ENCODE measurements around the gene BBS7.
A peak's percentile ranks its signal among the peaks of the same experiment; 100 is the strongest.

Gene BBS7

DNA sequence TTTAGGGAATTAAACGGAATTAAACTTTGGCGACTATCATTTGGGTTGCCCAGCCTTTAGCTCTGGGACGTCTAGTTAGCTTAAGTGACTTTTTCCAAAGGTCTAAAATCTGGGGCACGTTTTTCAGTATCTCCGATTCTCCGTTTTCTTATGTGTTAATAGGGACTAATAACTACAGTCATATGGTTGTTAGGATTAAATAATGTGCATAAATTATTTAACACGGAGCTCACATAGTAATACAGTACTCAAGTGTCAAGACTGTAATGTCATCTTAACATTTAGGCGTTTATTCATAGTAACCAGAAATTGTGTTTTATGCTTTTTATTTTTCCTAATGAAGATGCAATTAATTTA is 46.1 kb downstream of the BBS7 start:
- no peak for DNase-seq

DNA sequence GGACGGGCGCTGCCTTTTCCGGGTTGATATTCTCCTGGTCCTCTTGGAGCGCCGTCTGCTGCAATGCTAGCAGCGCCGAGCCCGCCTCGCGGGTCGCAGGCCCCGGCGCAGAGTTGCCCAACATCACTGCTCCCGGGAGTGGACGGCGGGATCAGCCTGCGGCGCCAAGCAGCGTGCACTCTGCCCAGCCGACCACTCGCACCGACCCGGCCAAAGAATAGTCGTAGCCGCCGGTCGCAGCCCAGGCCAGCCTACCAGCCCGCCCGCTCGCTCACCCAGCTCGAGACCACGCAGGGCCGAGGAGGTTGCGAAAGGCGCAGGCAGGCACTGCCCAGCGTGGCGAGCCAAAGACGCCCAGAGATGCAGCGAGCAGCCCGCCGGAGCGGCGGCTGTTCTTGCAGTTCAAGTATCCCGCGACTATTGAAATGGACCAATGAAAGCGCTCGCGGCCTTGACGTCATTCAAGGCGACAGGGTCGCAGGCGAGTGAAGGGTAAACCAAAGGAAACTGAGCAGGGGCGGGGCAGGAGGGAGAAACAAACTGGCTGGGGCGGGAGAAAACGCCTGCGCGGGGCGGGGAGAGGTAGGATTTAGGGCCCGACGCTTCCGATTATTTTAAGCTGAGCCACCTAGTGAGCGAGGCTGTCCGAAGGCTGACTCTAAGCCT is 46.6 kb downstream of the BBS7 start, which contains the start of gene CCNA2:
Gene CCNA2 (minus strand): TSS at position 379 of the 666 bp plus-strand sequence. CDS start 255 bp downstream, at position 124.
- peak; percentile 93 for DNase-seq

DNA sequence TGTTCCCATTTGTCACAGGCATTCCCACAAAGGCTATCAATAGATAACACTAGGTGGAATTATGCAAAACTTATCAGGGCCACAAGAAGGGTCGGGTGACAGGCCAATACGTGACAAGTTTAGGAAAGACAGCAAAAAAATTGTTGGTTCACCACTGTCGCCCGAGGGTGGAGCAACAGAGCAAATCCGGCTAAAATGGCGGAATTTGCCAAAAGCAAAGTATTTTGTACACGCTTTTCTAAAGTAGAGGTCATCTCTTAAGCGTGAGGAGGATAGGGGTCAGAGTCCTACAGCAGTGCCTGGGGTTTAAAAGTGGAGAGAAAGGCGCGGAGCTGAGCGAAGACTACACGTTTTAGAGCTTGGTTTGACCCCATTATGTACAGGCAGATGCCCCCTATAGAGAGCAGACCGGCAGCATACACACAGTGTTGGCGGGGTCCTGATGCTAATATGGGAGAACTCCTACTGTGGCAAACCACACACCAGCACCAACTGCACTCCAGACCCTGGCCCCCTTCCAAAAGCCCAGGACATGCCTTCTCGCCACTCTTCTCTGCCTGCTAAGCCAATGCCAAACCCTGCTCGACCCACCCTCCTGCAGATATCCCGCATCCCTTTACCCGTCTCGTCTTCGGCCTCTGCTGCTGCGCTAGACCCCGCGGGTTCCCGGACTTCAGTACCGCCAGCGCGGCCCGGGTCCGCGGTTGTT is 47.3 kb downstream of the BBS7 start:
- no peak for DNase-seq

DNA sequence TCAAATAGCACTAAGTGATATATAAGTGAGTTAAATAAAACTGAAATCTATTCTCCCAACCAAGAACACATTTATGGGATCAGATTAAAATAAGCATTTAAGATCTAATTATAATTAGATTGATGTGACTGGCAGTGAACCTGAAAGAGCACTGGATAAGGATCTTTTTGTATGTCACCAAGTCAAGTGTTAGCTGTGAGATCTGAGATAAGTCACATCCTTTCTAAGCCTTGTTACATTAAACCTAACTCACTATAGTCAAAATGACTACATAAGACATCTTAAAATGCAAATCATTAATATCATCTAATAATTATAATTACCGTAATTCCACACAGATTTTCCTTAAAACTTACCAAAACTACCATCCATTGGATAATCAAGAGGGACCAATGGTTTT is 48.2 kb downstream of the BBS7 start:
- no peak for DNase-seq

DNA sequence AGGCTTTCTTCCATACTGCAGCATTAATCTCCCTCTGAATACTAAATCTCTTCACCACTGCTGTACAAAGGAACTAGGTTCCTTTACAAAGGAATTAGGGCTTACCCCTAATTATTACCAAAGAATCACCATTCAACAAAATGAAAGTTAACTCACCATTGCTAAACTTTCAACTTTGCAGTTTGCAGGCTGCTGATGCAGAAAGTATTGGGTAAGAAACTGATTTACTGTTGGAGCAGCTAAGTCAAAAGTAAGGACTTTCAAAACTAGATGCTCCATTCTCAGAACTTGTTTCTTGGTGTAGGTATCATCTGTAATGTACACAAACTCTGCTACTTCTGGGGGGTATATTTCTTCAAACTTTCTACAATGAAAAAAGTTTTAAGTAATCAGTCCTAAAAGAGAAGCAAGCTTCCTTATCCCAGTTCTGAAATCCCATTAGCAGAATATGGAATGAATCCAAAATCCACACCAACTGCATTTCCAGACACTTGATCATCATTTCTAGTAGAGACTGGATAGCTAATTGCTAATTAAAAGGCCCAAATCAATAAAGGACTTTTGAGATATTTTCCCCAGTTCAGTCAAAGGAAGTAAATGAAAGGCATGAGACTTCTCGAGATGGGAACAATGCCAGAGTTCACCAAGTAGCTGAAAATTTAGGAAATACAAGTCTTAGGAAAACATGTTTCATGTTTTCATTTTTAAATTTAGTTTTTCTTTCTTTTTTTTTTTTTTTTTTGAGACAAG is 50.9 kb downstream of the BBS7 start:
- no peak for DNase-seq

DNA sequence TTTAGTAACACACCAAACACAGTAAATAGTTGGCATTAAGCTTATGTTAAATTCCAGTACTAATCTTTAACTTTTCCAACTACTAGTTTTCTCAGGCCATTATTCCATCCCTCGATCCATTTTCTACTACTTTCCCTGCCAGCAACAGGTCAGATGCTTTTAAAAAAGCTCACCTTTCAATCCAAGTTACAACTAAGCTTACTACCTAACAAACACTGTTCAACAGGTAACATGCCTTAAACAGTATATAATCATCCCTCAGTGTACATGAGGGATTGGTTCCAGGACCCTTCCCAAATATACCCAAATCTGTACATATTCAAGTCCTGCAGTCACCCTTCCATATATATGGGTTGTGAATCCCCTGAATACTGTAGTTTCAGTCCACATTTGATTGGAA is 52.1 kb downstream of the BBS7 start:
- DNase-seq = no peak

DNA sequence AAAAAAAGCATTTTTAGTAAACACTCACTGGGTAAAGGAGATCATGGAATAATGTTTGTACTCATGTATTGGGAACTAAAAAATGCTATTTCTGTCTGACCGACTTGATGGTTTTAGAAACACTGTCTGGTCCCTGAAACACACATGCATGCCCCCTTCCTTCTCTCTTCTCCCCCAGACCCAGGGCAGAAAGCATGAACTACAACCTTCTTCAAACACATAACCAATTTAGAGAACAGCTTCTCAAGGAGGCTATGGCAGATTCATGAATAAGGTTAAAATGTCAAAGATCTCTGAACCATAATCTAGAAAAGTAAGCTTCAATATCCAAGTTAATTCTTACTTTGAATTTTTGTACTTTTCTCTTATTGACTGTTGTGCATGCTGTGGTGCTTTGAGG is 52.6 kb downstream of the BBS7 start:
- DNase-seq = no peak

DNA sequence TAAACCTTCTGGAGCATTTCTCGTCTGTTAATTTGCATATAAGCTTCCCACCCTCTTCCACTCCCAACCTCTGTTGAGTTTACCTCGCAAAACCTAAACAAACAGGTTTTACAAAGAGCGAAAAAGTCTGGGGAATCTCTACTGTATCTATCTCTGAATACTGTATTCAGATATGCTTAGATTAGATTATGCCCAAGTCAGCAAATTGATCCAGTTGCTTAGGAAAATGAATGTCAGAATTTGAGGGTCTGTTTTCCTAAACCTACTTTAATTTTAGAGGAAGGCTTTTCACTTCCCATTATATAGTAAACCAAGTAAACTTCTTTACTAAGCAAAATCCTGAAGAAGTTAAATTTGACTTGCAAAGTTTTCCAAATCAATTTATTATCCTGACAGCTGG is 53.3 kb downstream of the BBS7 start:
- no peak for DNase-seq

DNA sequence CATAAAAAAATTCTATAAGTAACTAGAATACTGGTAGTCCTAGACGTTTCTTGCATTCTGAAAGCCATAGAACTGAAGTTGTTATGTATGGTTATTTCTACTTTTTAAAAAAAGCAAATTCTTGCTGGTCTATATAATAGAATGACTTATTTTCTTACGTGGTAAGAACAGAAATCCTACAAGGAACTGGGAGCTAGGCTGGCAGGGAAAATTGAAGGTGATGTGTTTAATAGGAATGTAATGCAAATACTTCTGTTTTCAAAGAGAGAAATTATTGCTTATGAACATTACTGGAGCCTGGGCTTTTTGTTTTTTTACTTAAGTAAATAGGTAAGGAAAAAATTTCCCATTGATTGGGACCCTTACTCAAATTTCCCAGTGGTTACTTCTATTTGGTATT is 55.5 kb downstream of the BBS7 start:
- DNase-seq = no peak

DNA sequence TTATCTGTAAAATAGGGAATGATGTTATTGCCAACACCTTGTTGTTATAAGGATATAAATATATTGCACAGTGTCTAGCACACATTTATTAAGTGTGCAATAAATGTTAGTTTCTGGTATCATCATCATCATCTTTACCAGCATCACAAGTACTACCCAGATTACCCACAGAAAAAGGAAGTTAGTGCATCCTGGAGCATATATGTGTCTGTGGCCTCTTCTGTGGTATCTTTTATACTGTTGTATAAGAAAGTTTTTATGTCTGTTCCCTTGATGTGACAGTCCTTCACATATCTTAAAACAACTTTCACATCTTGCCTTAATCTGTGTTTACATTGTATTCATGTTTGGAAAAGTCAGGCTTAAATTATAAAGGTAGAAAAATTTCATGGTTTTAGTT is 59.2 kb downstream of the BBS7 start:
- no peak for DNase-seq

DNA sequence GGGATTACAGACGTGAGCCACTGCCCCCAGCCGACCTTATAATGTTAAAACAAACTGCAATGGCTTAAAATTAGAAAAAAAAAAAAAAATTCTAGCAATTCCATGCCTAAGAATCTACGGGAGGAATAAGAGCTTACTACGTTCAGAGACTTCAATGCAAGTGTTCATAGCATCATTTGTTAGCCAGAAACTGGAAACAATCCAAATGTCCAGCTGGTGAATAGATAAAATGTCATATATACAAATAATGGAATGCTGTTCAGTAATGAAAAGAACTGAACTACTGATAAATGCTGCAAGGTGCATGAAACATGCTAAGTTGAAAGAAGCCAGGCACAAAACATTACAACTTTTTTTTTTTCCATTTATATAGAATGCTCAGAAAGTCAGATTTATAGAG is 63.9 kb downstream of the BBS7 start:
- no peak for DNase-seq

DNA sequence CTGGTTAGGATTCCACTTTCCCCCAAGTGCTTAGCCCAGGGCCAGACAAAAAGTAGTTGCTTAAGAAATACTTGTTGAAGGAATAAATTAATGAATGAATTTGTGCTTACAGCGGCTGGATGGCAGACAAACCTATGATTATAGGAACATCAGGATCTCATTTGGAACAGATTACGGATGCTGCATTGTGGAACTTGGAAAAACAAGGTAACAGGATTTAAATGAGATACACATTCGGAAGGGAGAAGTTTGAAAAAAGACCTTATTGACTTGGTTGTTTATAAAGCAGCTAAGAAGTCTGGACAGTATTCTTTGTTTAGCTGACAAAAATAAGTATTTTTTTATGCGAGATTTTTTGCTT is 68.6 kb downstream of the BBS7 start:
- no peak for DNase-seq

DNA sequence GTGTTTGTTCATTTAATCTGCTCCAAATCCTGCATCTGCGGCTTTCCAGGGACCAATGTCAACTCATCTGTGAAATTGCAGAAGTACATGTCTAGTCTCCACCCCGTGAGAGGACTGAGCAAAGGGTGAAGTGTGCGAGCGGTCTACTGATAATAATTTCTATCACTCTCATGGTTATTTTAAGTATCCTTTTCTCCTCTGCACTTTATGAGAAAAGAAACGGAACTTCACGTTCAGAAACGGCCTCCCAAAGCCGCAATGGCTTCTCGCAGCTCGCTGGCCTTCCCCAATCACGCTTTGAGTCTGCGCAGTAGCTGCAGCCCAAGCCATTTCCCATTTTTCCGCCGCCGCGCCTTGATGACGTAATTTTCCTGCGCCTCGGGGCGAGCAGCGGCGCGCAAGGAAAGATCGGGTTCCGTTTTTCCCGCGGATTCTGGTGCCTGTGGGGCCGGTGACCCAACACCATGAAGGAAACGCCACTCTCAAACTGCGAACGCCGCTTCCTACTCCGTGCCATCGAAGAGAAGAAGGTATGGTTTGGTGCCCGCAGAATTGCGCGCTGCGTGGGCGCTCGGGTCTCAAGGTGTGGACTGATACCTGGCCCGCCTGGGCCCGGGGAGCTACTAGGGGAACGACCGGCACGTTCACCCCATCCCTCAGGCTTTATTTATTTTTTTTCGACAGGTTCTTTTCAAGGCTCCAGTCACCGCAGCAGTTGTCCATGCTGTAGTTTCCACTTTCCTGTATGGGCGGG is 69.1 kb downstream of the BBS7 start, which contains the start of gene EXOSC9:
Gene EXOSC9 (plus strand): TSS at position 363 of the 754 bp plus-strand sequence. CDS start 102 bp downstream, at position 465.
- DNase-seq = peak; percentile 83

DNA sequence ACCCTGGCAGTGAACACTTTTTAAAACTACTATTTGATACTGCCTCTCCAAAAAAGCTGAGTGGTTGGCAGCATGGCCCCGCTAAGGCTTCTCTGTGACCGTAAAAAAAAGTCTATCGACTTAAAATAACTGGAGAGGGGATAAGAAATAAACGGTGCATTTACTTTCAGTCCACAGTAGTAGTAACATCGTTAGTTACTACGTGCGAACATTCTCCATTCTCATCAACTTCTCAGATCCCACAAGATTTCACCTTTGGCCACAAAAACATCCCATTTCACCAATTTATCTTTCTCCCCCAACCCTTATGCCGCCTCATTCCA is 69.7 kb downstream of the BBS7 start:
- DNase-seq = no peak

DNA sequence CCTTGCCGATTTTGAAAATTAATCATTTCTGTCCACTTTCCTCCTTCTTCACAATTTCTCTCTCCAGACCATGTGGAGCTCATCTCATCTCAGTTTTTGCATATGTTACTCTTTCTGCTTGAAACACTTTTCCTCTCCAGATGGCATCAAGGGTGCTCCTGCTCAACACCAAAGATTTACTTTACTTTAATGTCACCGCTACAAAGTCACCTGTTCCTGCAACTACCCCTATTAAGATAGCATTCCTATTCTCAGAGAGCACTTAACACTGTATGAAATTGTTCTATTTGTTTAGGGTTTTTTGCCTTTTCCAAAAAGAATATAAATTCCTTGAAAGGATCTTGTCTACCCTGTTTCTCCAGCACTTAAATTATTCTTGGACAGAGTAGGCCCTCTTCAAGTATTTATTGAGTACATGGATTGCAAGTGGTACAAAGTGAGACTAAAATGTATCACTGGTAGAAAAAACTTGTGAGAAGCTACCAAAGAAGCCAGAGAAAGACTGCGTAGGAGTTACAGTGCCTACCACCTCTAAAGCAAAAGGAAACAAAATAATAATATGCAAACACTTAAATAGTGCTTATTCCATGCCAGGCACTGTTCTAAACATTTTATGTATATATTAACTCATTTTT is 70.3 kb downstream of the BBS7 start:
- DNase-seq = no peak

DNA sequence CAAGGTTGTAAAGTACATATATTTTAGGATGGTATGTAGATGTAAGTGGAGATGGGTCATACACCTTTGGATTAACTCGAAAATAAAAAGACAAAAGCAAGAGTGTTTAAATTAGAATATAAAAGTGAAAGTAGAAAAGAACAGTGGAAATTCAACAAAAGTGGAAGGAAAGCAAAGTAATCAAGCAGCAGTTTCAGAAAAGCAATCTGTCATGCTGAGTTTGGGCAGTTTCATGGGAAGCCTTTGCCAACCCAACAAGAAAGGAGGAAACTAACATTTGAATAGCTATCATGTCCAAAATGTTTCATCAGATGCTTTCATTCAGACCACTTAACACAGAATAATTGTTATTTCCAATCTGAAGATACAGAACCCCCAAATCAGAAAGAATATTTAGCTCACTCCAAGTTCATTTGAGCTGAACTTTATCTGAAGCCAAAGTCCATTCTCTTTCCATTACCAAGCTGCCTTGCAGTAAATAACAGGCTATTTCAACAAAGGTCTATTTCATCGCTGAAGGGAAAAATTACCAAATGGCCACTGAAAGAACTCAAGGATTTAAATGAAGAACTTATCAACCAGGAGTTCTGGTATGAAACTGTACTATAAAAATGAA is 71.0 kb downstream of the BBS7 start:
- no peak for DNase-seq

DNA sequence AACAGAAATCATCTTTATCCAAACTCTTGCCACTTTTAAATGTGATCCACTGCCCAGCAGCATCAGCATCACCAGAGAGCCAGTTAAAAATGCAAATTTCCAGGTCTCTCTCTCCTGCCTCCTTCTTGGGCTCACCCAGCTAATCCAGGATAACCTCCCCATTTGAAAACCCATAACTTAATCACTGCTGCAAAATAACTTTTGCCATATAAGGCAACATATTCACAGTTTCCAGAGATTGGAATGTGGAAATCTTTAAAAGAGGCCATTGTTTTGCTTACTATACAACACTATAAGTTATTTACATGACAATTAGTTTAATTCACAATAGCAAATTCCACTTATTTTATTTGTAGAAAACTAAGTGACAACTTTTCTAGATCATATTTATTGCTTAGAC is 74.0 kb downstream of the BBS7 start:
- DNase-seq = no peak

DNA sequence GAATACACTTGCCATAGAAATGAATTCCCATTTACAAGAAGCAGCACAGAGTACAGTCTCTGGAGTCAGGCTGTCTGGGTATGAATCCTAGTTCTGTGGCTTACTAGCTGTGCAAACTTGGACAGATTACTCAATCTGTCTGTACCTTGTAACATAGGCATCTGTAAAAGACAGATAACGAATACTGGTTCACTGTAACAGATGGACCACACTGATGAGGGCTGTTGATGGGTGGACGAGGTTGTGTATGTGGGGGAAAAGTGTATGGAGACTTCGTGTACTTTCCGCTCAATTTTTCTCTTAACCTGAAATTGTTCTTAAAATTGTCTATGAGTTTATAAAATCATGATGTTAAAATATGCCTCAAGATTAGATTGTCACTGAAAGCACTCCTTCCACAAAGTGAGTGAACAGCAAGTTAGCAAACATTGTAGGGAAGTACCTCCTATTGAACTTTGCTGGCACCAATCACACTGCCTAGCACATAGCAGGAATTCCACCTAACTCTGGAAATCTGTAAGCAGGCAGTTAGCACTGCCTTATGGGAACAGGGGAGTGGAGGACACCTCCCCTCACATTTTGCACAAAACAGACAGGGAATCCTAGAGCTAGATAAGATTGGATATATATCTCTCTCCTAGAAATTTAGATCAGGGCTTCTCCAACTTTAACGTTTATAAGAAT is 75.6 kb downstream of the BBS7 start:
- DNase-seq = no peak

DNA sequence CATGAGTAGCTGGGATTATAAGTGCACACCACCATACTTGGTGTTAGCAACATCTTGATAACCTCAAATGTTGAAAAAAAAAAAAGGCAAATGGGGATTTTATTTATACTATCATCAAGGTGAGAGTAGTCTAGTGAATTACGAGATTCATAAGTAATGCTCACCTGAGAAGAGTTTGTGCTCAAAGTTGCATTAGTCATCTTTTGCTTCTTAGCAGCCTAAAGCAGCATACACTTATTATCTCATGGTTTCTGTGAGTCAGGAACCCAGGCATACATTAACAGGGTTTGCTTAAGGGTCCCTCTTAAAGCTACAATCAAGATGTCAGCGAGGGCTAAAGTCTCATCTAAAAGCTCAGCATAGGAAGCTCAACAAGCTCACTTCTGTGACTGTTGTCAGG is 77.3 kb downstream of the BBS7 start:
- DNase-seq = no peak

DNA sequence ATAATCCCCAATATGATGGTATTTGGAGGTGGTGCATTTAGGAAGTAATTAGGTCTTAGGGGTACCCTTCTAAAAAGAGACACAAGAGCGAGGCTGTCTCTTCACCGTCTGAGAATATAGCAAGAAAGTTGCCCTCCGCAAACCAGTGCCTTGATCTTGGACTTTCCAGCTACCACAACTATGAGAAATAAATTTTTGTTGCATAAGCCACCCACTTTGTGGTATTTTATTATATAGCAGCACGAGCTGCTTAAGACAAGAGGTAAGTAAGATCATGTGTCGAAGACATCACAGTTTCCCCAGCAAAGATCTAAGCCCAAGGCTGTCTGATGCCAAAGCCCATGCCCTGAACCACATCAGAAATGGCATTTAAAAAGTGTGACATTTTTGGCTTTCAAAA is 78.8 kb downstream of the BBS7 start:
- DNase-seq = no peak

DNA sequence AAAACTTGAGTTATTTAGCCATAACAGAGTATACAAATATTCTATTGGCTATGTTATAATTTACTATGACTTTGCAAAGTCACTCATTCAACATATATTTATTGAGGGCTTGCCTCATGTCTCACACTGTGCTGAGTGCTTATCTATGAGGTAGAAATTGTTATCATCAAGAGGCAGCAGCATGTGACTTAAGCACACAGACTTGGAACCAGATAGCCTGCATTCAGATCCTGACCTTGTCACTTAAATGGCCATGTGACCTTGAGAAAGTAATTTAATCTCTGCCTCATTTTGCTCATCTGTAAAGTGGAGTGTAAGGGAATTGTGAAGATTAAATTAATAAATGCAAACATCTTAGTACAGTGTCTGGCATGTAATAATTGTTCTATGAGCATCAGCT is 79.3 kb downstream of the BBS7 start:
- DNase-seq = no peak

Measured in DMS153 (cell line).